ENCODE measurements around the gene STAMBP. TPM values are rescaled to one million over a fixed set of nuclear protein-coding genes. Genes with fewer than 3 reads are reported as not detected.
A peak's percentile ranks its signal among the peaks of the same experiment; 100 is the strongest.

Gene STAMBP
- polyA plus RNA-seq, 1 donor (not counting 4 experiments of a cell fraction or from before 2014, with no cell fraction given), result 95.4 TPM

DNA sequence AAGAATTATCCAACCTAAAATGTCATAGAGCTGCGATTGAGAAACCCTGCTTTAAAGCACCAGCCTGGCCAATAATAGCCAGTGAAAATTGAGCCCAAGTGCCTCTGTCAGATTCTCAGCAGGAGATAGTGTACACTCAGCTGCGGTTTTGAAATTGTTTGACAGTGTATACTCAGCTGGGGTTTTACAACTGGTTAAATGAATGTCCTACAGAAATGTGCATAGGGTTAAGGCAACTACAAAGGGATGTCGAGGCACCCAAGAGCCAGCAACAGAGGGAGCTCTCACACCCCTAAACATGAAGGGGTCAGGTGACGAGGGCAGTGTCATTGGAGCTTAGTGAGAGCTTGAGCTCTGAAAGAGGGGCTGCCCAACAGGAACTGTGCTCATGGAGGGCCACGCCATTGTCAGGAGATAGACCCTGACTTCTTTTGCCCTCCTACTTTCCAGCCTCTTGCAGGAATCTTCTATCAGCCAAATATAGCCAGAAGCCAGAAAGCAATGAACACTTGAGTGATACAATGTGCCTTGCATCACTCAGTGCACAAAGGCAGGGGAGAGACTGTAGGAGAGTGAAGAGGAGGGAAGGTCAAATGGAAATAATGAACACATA, 79.2 kb downstream of the STAMBP start:
- FAIRE-seq, result no peak
- no peak overlapping the region for H3K9ac ChIP-seq (ENCODE audit: control insufficient read depth, extremely low read depth, insufficient read depth, low read length)
- no peak overlapping the region for H2AFZ ChIP-seq (ENCODE audit: control insufficient read depth, low read length)
- no peaks in the 10 kb centered on the region for H3K4me1 ChIP-seq (ENCODE audit: control insufficient read depth, extremely low read depth, insufficient read depth, low read length)
- H3K9me1 ChIP-seq (ENCODE audit: control insufficient read depth, extremely low read depth, insufficient read depth, low read length), result no peaks in the 10 kb centered on the region
- no peaks in the 10 kb centered on the region for H3K36me3 ChIP-seq (ENCODE audit: control insufficient read depth in 2 of 2, extremely low read depth in 1 of 2, insufficient read depth in 2 of 2, low read length in 2 of 2)
- no peaks in the 10 kb centered on the region for H3K27me3 ChIP-seq (ENCODE audit: control insufficient read depth, extremely low read depth, insufficient read depth, low read length)
- H3K4me2 ChIP-seq (ENCODE audit: control insufficient read depth, extremely low read depth, insufficient read depth, low read depth, low read length), result no peak overlapping the region
- H3K27ac ChIP-seq (ENCODE audit: control insufficient read depth, insufficient read depth, low read length), result no peak overlapping the region
- no peaks in the 10 kb centered on the region for H4K20me1 ChIP-seq (ENCODE audit: control insufficient read depth, extremely low read depth, insufficient read depth, low read length)
- no peak overlapping the region for H3K4me3 ChIP-seq (ENCODE audit: control insufficient read depth in 2 of 3, extremely low read depth in 1 of 3, insufficient read depth in 2 of 3, low read depth in 1 of 3, low read length in 3 of 3)
- no peaks in the 10 kb centered on the region for H3K9me3 ChIP-seq (ENCODE audit: control insufficient read depth, low read depth, low read length)
- dilution Hi-C loops (cut with MboI; ENCODE audit: extremely low pct_ligation_motif_present, low sequenced_read_pairs), result no loop called here
- no peaks in the 10 kb centered on the region for H3K79me2 ChIP-seq (ENCODE audit: control insufficient read depth, insufficient read depth, low read length)
- TF ChIP-seq, protein P1, sequence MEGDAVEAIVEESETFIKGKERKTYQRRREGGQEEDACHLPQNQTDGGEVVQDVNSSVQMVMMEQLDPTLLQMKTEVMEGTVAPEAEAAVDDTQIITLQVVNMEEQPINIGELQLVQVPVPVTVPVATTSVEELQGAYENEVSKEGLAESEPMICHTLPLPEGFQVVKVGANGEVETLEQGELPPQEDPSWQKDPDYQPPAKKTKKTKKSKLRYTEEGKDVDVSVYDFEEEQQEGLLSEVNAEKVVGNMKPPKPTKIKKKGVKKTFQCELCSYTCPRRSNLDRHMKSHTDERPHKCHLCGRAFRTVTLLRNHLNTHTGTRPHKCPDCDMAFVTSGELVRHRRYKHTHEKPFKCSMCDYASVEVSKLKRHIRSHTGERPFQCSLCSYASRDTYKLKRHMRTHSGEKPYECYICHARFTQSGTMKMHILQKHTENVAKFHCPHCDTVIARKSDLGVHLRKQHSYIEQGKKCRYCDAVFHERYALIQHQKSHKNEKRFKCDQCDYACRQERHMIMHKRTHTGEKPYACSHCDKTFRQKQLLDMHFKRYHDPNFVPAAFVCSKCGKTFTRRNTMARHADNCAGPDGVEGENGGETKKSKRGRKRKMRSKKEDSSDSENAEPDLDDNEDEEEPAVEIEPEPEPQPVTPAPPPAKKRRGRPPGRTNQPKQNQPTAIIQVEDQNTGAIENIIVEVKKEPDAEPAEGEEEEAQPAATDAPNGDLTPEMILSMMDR (optimal IDR thresholded peaks at IDR 0.05 in 1 of 3, IDR thresholded peaks at IDR 0.05 in 1 of 3, conservative IDR thresholded peaks at IDR 0.05 in 1 of 3; ENCODE audit: extremely low read depth in 1 of 3, insufficient read depth in 2 of 3, low read length in 3 of 3), result peak in 2 of 3 experiments; percentile 42 to 74
- no peak for TF ChIP-seq EZH2 (IDR thresholded peaks at IDR 0.05; ENCODE audit: low read length)
- no peak for DNase-seq (ENCODE audit: low read depth, low spot score)

DNA sequence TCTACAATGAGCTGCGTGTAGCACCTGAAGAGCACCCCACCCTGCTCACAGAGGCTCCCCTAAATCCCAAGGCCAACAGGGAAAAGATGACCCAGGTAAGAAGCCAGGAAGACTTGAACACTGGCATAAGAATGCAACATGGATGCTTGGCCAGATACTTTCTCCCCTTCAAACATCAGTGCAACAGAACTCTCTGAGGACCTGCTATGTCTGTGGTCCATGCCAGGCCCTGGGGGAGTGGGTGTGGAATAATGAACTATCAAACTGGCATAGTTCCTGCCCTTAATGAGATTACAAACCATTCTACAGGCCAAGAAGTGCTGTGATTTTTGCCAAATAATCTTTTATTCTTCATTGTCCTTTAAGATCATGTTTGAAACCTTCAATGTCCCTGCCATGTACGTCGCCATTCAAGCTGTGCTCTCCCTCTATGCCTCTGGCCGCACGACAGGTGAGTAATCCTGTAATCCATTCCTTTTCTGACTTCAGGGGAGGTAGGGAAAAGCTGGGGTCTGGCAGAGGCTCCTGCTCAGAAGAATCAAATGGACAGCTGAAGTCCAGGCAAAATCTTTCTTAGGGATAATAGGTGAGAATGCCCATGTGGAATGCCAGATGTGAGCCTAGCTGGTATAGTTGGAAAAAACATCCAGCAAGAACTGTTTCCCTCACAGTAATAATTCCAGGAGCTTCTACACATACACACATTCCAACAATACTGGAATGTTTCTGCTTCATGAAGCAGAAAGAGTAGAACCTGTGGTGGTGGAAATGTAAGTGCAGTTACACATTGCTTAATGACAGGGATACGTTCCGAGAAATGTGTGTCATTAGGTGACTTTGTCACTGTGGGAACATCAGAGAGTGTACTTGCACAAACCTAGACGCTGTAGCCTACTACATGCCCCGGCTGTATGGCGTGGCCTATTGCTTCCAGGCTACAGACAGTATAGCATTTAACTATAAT, 80.2 kb downstream of the STAMBP start:
- no peak for TF ChIP-seq EZH2 (IDR thresholded peaks at IDR 0.05; ENCODE audit: low read length)
- TF ChIP-seq, protein P1 (optimal IDR thresholded peaks at IDR 0.05 in 1 of 3, IDR thresholded peaks at IDR 0.05 in 1 of 3, conservative IDR thresholded peaks at IDR 0.05 in 1 of 3; ENCODE audit: extremely low read depth in 1 of 3, insufficient read depth in 2 of 3, low read length in 3 of 3), result no peak
- no peak for FAIRE-seq
- Histone ChIP-seq H3K4me1 (ENCODE audit: control insufficient read depth, extremely low read depth, insufficient read depth, low read length) (no peaks in the 10 kb centered on the region), H3K79me2 (ENCODE audit: control insufficient read depth, insufficient read depth, low read length) (no peaks in the 10 kb centered on the region), H3K9me3 (ENCODE audit: control insufficient read depth, low read depth, low read length) (no peaks in the 10 kb centered on the region), H3K27ac (ENCODE audit: control insufficient read depth, insufficient read depth, low read length) (no peak overlapping the region), H3K4me2 (ENCODE audit: control insufficient read depth, extremely low read depth, insufficient read depth, low read depth, low read length) (no peak overlapping the region), H3K36me3 (ENCODE audit: control insufficient read depth in 2 of 2, extremely low read depth in 1 of 2, insufficient read depth in 2 of 2, low read length in 2 of 2) (no peaks in the 10 kb centered on the region), H2AFZ (ENCODE audit: control insufficient read depth, low read length) (no peak overlapping the region), H4K20me1 (ENCODE audit: control insufficient read depth, extremely low read depth, insufficient read depth, low read length) (no peaks in the 10 kb centered on the region), H3K9me1 (ENCODE audit: control insufficient read depth, extremely low read depth, insufficient read depth, low read length) (no peaks in the 10 kb centered on the region), H3K27me3 (ENCODE audit: control insufficient read depth, extremely low read depth, insufficient read depth, low read length) (no peaks in the 10 kb centered on the region), H3K4me3 (ENCODE audit: control insufficient read depth in 2 of 3, extremely low read depth in 1 of 3, insufficient read depth in 2 of 3, low read depth in 1 of 3, low read length in 3 of 3) (no peak overlapping the region), H3K9ac (ENCODE audit: control insufficient read depth, extremely low read depth, insufficient read depth, low read length) (no peak overlapping the region)
- no peak for DNase-seq (ENCODE audit: low read depth, low spot score)
- dilution Hi-C loops (cut with MboI; ENCODE audit: extremely low pct_ligation_motif_present, low sequenced_read_pairs), result no loop called here
